Gastrocnemius medialis (tissue), 4 donors: Measurements from ENCODE around the gene DPEP1. TPM values are rescaled to one million over a fixed set of nuclear protein-coding genes. Genes with fewer than 3 reads are reported as not detected.

Experiments
- ATAC-seq, 2 donors: fragments of 150-250 bp; one replicate each; pipeline ENCODE4 v1.9.1; 2016
- DNase-seq, 2 donors: peaks; one replicate each; pipeline ENCODE4 v3.0.0-alpha.2; 2019
- H3K27ac ChIP-seq, 4 donors: fragments of 200-600 bp; sonication (generic); 1 replicate in 1 of 4; 2 replicates in 3 of 4; pipeline ENCODE4 v1.5.1; 2016 to 2018; ENCODE audit warnings: mild to moderate bottlenecking in 2 of 4, moderate library complexity in 1 of 4
- H3K27me3 ChIP-seq, 3 donors: fragments of 200-600 bp; sonication (generic) in 2 of 3; 1 replicate in 1 of 3; 2 replicates in 2 of 3; pipeline versions ENCODE4 v1.5.1 to v1.6.0; 2016 to 2019; ENCODE audit warnings: mild to moderate bottlenecking in 1 of 3, moderate library complexity in 1 of 3
- H3K36me3 ChIP-seq, 2 donors: fragments of 200-600 bp; sonication (generic) in 1 of 2; one replicate each; pipeline ENCODE4 v1.5.1; 2017 to 2018
- H3K4me1 ChIP-seq, 2 donors: fragments of 200-600 bp; sonication (generic) in 1 of 2; one replicate each; pipeline ENCODE4 v1.5.1; 2016 to 2017; ENCODE audit warnings: mild to moderate bottlenecking in 2 of 2
- H3K4me3 ChIP-seq, 4 donors: fragments of 200-600 bp; sonication (generic) in 3 of 4; 1 replicate in 1 of 4; 2 replicates in 3 of 4; pipeline ENCODE4 v1.5.1; 2016 to 2019; ENCODE audit warnings: mild to moderate bottlenecking in 2 of 4
- H3K9me3 ChIP-seq, 3 donors: fragments of 200-600 bp; sonication (generic) in 2 of 3; 1 replicate in 1 of 3; 2 replicates in 2 of 3; pipeline ENCODE4 v1.5.1; 2016 to 2019
- CTCF ChIP-seq, 5 experiments: fragments of 450-650 bp in 3 of 5; fragments of 200-600 bp in 2 of 5; sonication (generic) in 2 of 5; IDR thresholded peaks in 4 of 5; conservative IDR thresholded peaks in 1 of 5; 1 replicate in 4 of 5; 2 replicates in 1 of 5; pipeline ENCODE4 v1.5.1; 2016 to 2019; ENCODE audit warnings: antibody characterized with exemption in 5 of 5, mild to moderate bottlenecking in 3 of 5, moderate library complexity in 3 of 5
- POLR2A ChIP-seq, 2 donors: fragments of 450-650 bp; IDR thresholded peaks; one replicate each; pipeline ENCODE4 v1.6.1; 2017; ENCODE audit warnings: antibody characterized with exemption in 2 of 2, mild to moderate bottlenecking in 2 of 2, moderate library complexity in 2 of 2
- in situ Hi-C, 4 donors: fragments of 200-750 bp; cut with MboI; loops; one replicate each; pipeline versions ENCODE4 v1.15.0 to v1.8.0; 2017; ENCODE audit warnings: low sequenced_read_pairs in 4 of 4
- intact Hi-C: fragments of 100-400 bp; cut with DNase I; formaldehyde crosslinking; loops from one replicate; pipeline ENCODE4 v1.15.1; 2023; ENCODE audit warnings: low total_unique reads
- total RNA-seq, 4 donors: library from RNA; depleted of rRNA; stranded (reverse); fragments of >200 nt; gene quantifications; one replicate each; pipeline versions ENCODE4 v1.1.0 to v1.2.3, GENCODE V29; 2016

Gene DPEP1
- total RNA-seq, 4 donors from 2014 or later, result not detected

GRCh38 chr16:89638455-89638854, 25.0 kb downstream of the DPEP1 start:
- intact Hi-C loops, result no loop called here
- in situ Hi-C loops, result no loop called here
- peaks cover 3 to 4% (median 3%) of the 10 kb centered on the region in 3 donors for H3K27me3 ChIP-seq

GRCh38 chr16:89639385-89639784, 25.9 kb downstream of the DPEP1 start:
- no peak for TF ChIP-seq CTCF (IDR thresholded peaks at IDR 0.05 in 4 of 5, conservative IDR thresholded peaks at IDR 0.05 in 1 of 5)
- TF ChIP-seq POLR2A (IDR thresholded peaks at IDR 0.05), result no peak
- in situ Hi-C loops, result no loop called here
- Histone ChIP-seq H3K9me3 (no peaks in the 10 kb centered on the region), H3K36me3 (peaks cover 0 to 1% of the 10 kb centered on the region in 2 donors), H3K27ac (no peak overlapping the region), H3K4me1 (peaks cover 8% of the 10 kb centered on the region in 2 donors), H3K4me3 (no peak overlapping the region), H3K27me3 (no peaks in the 10 kb centered on the region)
- intact Hi-C loops, result no loop called here
- DNase-seq (no peak), ATAC-seq (no peak)

More at GRCh38 chr16:89638455-89638854, 25.0 kb downstream of the DPEP1 start:
- no peak overlapping the region for H3K27ac ChIP-seq
- ATAC-seq (no peak), DNase-seq (no peak)
- peaks cover 8% of the 10 kb centered on the region in 2 donors for H3K4me1 ChIP-seq
- H3K36me3 ChIP-seq, result no peaks in the 10 kb centered on the region
- H3K9me3 ChIP-seq, result no peaks in the 10 kb centered on the region
- TF ChIP-seq CTCF (IDR thresholded peaks at IDR 0.05 in 4 of 5, conservative IDR thresholded peaks at IDR 0.05 in 1 of 5) (no peak), POLR2A (IDR thresholded peaks at IDR 0.05) (no peak)
- no peak overlapping the region for H3K4me3 ChIP-seq

DNA sequence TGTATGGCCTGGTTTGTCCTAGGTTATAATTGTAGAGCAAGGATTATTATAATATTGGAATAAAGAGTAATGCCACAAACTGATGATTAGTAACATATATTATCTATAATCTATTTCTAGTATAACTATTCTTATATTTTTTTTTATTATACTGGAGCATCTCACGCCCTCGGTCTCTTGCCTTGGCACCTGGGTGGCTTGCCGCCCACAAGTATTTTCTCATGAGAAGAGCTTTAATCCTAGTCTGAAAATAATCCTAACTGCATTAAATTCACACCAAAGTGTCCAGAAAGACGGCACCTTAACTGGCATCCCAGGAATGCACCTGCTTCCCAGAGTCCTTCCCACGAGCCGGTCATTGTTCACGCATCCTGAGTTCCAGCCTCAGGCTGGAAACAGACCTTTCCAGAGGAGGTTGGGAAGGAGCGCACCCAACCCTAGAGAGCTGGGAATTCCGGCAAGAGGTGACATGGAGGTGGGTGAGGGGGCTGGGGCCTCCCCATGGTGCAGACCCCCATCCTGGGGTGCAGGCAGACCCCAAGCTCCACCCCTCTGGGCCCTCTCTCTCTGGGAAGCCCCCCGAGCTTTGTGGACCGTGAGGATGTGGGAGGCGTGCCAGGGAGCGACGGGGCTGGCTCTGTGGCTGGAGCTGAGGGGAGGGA, 28.1 kb downstream of the DPEP1 start:
- H3K36me3 ChIP-seq, result peaks cover 0 to 23% of the 10 kb centered on the region in 2 donors
- TF ChIP-seq CTCF (IDR thresholded peaks at IDR 0.05 in 4 of 5, conservative IDR thresholded peaks at IDR 0.05 in 1 of 5) (no peak), POLR2A (IDR thresholded peaks at IDR 0.05) (no peak)
- H3K27me3 ChIP-seq, result no peaks in the 10 kb centered on the region
- peak overlapping the region in 1 of 4 donors; percentile 51 for H3K4me3 ChIP-seq
- H3K9me3 ChIP-seq, result no peaks in the 10 kb centered on the region
- no peak for ATAC-seq
- in situ Hi-C loops (no loop called here), intact Hi-C loops (no loop called here)
- H3K4me1 ChIP-seq, result peaks cover 8% of the 10 kb centered on the region in 2 donors
- H3K27ac ChIP-seq, result no peak overlapping the region
- no peak for DNase-seq

GRCh38 chr16:89642574-89642973, 29.1 kb downstream of the DPEP1 start:
- intact Hi-C loops (no loop called here), in situ Hi-C loops (no loop called here)
- Histone ChIP-seq H3K9me3 (no peaks in the 10 kb centered on the region), H3K4me3 (no peak overlapping the region), H3K27me3 (no peaks in the 10 kb centered on the region), H3K27ac (no peak overlapping the region), H3K36me3 (peaks cover 0 to 31% of the 10 kb centered on the region in 2 donors), H3K4me1 (peaks cover 8% of the 10 kb centered on the region in 2 donors)
- ATAC-seq, result no peak
- TF ChIP-seq CTCF (IDR thresholded peaks at IDR 0.05 in 4 of 5, conservative IDR thresholded peaks at IDR 0.05 in 1 of 5), result no peak
- TF ChIP-seq POLR2A (IDR thresholded peaks at IDR 0.05), result no peak
- DNase-seq, result no peak
